Astrocyte (in vitro differentiated cells and primary cell): Measurements from ENCODE around the gene TMEM14B. TPM values are rescaled to one million over a fixed set of nuclear protein-coding genes. Genes with fewer than 3 reads are reported as not detected.

Experiments used
- DNase-seq: peaks from one replicate; pipeline ENCODE4 v3.0.0-alpha.2; 2010; ENCODE audit warnings: low read depth
- FAIRE-seq: peaks from 2 replicates; lab custom pipeline; 2011; peaks lifted over from hg19 to GRCh38; lab: Jason Lieb, UNC
- H2AFZ ChIP-seq: 2 replicates; pipeline ENCODE4 v1.6.0; 2012; ENCODE audit warnings: low read depth, low read length, inconsistent platforms
- H3K27ac ChIP-seq: 2 replicates; pipeline ENCODE4 v1.5.1; 2011; ENCODE audit warnings: low read depth, low read length, inconsistent platforms
- H3K27me3 ChIP-seq: 2 replicates; pipeline ENCODE4 v1.6.0; 2011; ENCODE audit warnings: low read length, inconsistent platforms; ENCODE audit not compliant: insufficient read depth
- H3K36me3 ChIP-seq: 2 replicates; pipeline ENCODE4 v1.5.1; 2011; ENCODE audit warnings: low read length, inconsistent platforms; ENCODE audit not compliant: insufficient read depth
- H3K4me1 ChIP-seq: 2 replicates; pipeline ENCODE4 v1.5.1; 2011; ENCODE audit warnings: low read length, inconsistent platforms; ENCODE audit not compliant: insufficient read depth
- H3K4me2 ChIP-seq: 2 replicates; pipeline ENCODE4 v1.6.0; 2012; ENCODE audit warnings: low read length, inconsistent platforms
- H3K4me3 ChIP-seq: 2 replicates; pipeline ENCODE4 v1.5.1; 2011; ENCODE audit warnings: low read depth, mild to moderate bottlenecking, low read length, inconsistent platforms; ENCODE audit not compliant: insufficient read depth
- H3K79me2 ChIP-seq: 2 replicates; pipeline ENCODE4 v1.6.0; 2012; ENCODE audit warnings: mild to moderate bottlenecking, low read length, inconsistent platforms; ENCODE audit not compliant: insufficient read depth
- H3K9ac ChIP-seq: 2 replicates; pipeline ENCODE4 v1.6.0; 2012; ENCODE audit warnings: mild to moderate bottlenecking, low read length, inconsistent platforms
- H3K9me3 ChIP-seq: 2 replicates; pipeline ENCODE4 v1.5.1; 2012; ENCODE audit warnings: low read depth, mild to moderate bottlenecking, low read length, inconsistent platforms; ENCODE audit not compliant: insufficient read depth
- H4K20me1 ChIP-seq: 2 replicates; pipeline ENCODE4 v1.6.0; 2012; ENCODE audit warnings: low read length, inconsistent platforms; ENCODE audit not compliant: insufficient read depth
- H3K27ac Mint-ChIP-seq: one replicate; pipeline ENCODE4 v1.8.0; 2021; ENCODE audit warnings: mild to moderate bottlenecking, mixed read lengths; ENCODE audit not compliant: unreplicated experiment
- H3K27me3 Mint-ChIP-seq: one replicate; pipeline ENCODE4 v1.8.0; 2021; ENCODE audit warnings: low read depth, mixed read lengths; ENCODE audit not compliant: unreplicated experiment
- H3K36me3 Mint-ChIP-seq: one replicate; pipeline ENCODE4 v1.8.0; 2021; ENCODE audit warnings: low read depth, mixed read lengths; ENCODE audit not compliant: unreplicated experiment
- H3K4me1 Mint-ChIP-seq: one replicate; pipeline ENCODE4 v1.8.0; 2021; ENCODE audit warnings: low read depth, mixed read lengths; ENCODE audit not compliant: unreplicated experiment
- H3K4me3 Mint-ChIP-seq: one replicate; pipeline ENCODE4 v1.8.0; 2021; ENCODE audit warnings: mild to moderate bottlenecking, moderate library complexity, mixed read lengths; ENCODE audit not compliant: unreplicated experiment
- H3K9me3 Mint-ChIP-seq: one replicate; pipeline ENCODE4 v1.8.0; 2021; ENCODE audit warnings: mild to moderate bottlenecking, mixed read lengths; ENCODE audit not compliant: unreplicated experiment
- CTCF ChIP-seq: IDR thresholded peaks from 2 replicates; pipeline ENCODE4 v1.5.1; 2011; ENCODE audit warnings: low read depth, mild to moderate bottlenecking, inconsistent platforms, low read length, moderate library complexity; ENCODE audit not compliant: insufficient read depth
- EZH2 ChIP-seq: IDR thresholded peaks from 2 replicates; pipeline ENCODE4 v1.6.1; 2012; ENCODE audit warnings: mild to moderate bottlenecking, low read length, inconsistent platforms; ENCODE audit not compliant: insufficient read depth
- total RNA-seq: library from RNA; stranded (reverse); gene quantifications from 2 replicates; pipeline ENCODE4 v1.2.1, GENCODE V29; 2021

TMEM14B gene
- total RNA-seq, 1 donor from 2014 or later, result 52.8 TPM

- Histone ChIP-seq H2AFZ (no peak overlapping the region), H3K79me2 (peaks cover 45% of the 10 kb centered on the region), H3K27ac (no peak overlapping the region), H3K9ac (no peak overlapping the region), H4K20me1 (peaks cover 7% of the 10 kb centered on the region), H3K27me3 (no peaks in the 10 kb centered on the region), H3K36me3 (peaks cover 21% of the 10 kb centered on the region), H3K9me3 (no peaks in the 10 kb centered on the region), H3K4me3 (no peak overlapping the region), H3K4me1 (peaks cover 18% of the 10 kb centered on the region), H3K4me2 (no peak overlapping the region)
- FAIRE-seq, result no peak
- peaks cover 9% of the 10 kb centered on the region for H3K4me1 Mint-ChIP-seq
- no peak overlapping the region for H3K27ac Mint-ChIP-seq
- DNase-seq, result no peak
- H3K9me3 Mint-ChIP-seq, result no peaks in the 10 kb centered on the region
- peaks cover 17% of the 10 kb centered on the region for H3K36me3 Mint-ChIP-seq
- no peak for TF ChIP-seq CTCF
- no peak overlapping the region for H3K4me3 Mint-ChIP-seq
- no peaks in the 10 kb centered on the region for H3K27me3 Mint-ChIP-seq
These were observed 8.5 kb downstream of the TMEM14B start for GRCh38 chr6:10756085-10756484.

DNA sequence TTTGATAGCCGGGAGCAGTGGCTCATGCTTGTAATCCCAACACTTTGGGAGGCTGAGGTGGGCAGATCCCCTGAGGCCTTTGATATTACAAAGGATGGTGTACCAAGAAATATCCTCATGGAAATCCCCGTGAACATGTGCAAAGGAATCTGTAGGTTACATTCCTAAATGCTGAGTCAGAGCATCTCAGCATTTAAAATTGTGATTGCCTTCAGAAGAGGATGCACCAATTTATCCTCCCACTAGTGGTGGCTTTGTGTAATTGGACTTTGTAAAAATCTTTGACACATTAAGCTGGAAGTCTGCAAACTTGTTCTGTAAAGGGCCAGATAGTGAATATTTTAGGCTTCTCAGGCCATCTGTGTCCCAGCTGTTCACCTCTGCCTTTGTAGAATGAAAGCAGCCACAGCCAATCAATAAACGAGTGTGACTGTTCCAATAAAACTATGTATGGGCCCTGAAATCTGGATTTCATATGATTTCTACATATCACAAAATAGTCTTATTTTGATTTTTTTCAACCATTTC, 11.8 kb downstream of the TMEM14B start:
- Mint-ChIP-seq H3K4me3 (no peak overlapping the region), H3K27me3 (no peaks in the 10 kb centered on the region), H3K36me3 (peaks cover 12% of the 10 kb centered on the region), H3K27ac (peak overlapping the region; percentile 94), H3K9me3 (no peaks in the 10 kb centered on the region), H3K4me1 (peaks cover 13% of the 10 kb centered on the region)
- H3K4me2 ChIP-seq, result peak overlapping the region; percentile 45
- H3K27me3 ChIP-seq, result no peaks in the 10 kb centered on the region
- TF ChIP-seq EZH2, result no peak
- peak; percentile 81 for TF ChIP-seq CTCF
- peaks cover 13% of the 10 kb centered on the region for H3K36me3 ChIP-seq
- peak overlapping the region; percentile 42 for H3K9ac ChIP-seq
- peak overlapping the region; percentile 82 for H3K27ac ChIP-seq
- H4K20me1 ChIP-seq, result no peaks in the 10 kb centered on the region
- peak; percentile 89 for FAIRE-seq
- H3K4me3 ChIP-seq, result peak overlapping the region; percentile 4
- H2AFZ ChIP-seq, result no peak overlapping the region
- H3K9me3 ChIP-seq, result no peaks in the 10 kb centered on the region
- H3K79me2 ChIP-seq, result peaks cover 18% of the 10 kb centered on the region
- H3K4me1 ChIP-seq, result peaks cover 23% of the 10 kb centered on the region
- DNase-seq, result peak; percentile 89

- Mint-ChIP-seq H3K27me3 (no peaks in the 10 kb centered on the region), H3K4me1 (peaks cover 13% of the 10 kb centered on the region), H3K36me3 (peaks cover 12% of the 10 kb centered on the region), H3K9me3 (no peaks in the 10 kb centered on the region), H3K27ac (peak overlapping the region; percentile 66), H3K4me3 (no peak overlapping the region)
- DNase-seq, result peak; percentile 94
- peaks cover 13% of the 10 kb centered on the region for H3K79me2 ChIP-seq
- peaks cover 10% of the 10 kb centered on the region for H3K36me3 ChIP-seq
- H3K4me2 ChIP-seq, result peak overlapping the region; percentile 45
- FAIRE-seq, result no peak
- no peaks in the 10 kb centered on the region for H4K20me1 ChIP-seq
- H2AFZ ChIP-seq, result no peak overlapping the region
- TF ChIP-seq EZH2 (no peak), CTCF (no peak)
- H3K4me1 ChIP-seq, result peaks cover 23% of the 10 kb centered on the region
- H3K27me3 ChIP-seq, result no peaks in the 10 kb centered on the region
- peak overlapping the region; percentile 42 for H3K9ac ChIP-seq
- H3K9me3 ChIP-seq, result no peaks in the 10 kb centered on the region
- peak overlapping the region; percentile 82 for H3K27ac ChIP-seq
- peak overlapping the region; percentile 7 for H3K4me3 ChIP-seq
These were observed 12.3 kb downstream of the TMEM14B start for GRCh38 chr6:10759884-10760329.
